Psoas muscle (tissue), 8 donors: ENCODE data around the gene MGRN1. TPM values are rescaled to one million over a fixed set of nuclear protein-coding genes. Genes with fewer than 3 reads are reported as not detected.
A peak's percentile ranks its signal among the peaks of the same experiment; 100 is the strongest.

Experiments used
- ATAC-seq, 4 donors: fragments of 200-7000 bp; cut with Tn5 transposase; one replicate each; pipeline ENCODE4 v1.9.1; 2020; ENCODE audit warnings: moderate library complexity in 3 of 4, mild to moderate bottlenecking in 2 of 4
- DNase-seq, 2 donors: peaks; one replicate each; pipeline ENCODE4 v3.0.0-alpha.2; 2020
- H3K27ac ChIP-seq: fragments of 200-600 bp; one replicate; pipeline ENCODE4 v1.8.0; 2022
- H3K27me3 ChIP-seq, 3 donors: fragments of 200-600 bp in 1 of 3; one replicate each; pipeline versions ENCODE4 v1.6.1 to v1.8.0; 2013 to 2022; ENCODE audit warnings: low read length in 2 of 3, mild to moderate bottlenecking in 2 of 3, moderate library complexity in 1 of 3; ENCODE audit not compliant: insufficient read depth in 3 of 3
- H3K36me3 ChIP-seq, 2 donors: fragments of 200-600 bp in 1 of 2; one replicate each; pipeline versions ENCODE4 v1.6.1 to v1.8.0; 2013 to 2022; ENCODE audit warnings: low read depth in 1 of 2, mild to moderate bottlenecking in 1 of 2, moderate library complexity in 1 of 2; ENCODE audit not compliant: insufficient read depth in 1 of 2
- H3K4me1 ChIP-seq: fragments of 200-600 bp; one replicate; pipeline ENCODE4 v1.8.0; 2022
- H3K4me3 ChIP-seq: fragments of 200-600 bp; one replicate; pipeline ENCODE4 v1.8.0; 2022; ENCODE audit warnings: mild to moderate bottlenecking
- H3K9me3 ChIP-seq: fragments of 200-600 bp; one replicate; pipeline ENCODE4 v1.8.0; 2022
- WGBS, 3 donors: extraction: QIAGEN DNeasy Blood & Tissue Kit; methylation state at CpG; one replicate each; pipeline versions ENCODE4 v1.1.6 to v1.1.7; 2013; 5-methylcytosine and 5-hydroxymethylcytosine counted together
- intact Hi-C, 2 donors: fragments of 100-400 bp; cut with DNase I; formaldehyde crosslinking; loops; one replicate each; pipeline versions ENCODE4 v1.11.0 to v1.14.2; 2022
- polyA plus RNA-seq, 3 donors: library from polyadenylated mRNA; stranded (reverse); fragments of 200-250 nt; gene quantifications; one replicate each; pipeline ENCODE4 v1.2.3, GENCODE V29; 2013
- total RNA-seq, 4 donors: library from RNA; stranded (reverse); fragmentation: NEBNext Ultra II Directional in 2 of 4; extraction: Animal tissue kit (Norgen Biotek cat#: 25700) in 2 of 4; gene quantifications; one replicate each; pipeline versions ENCODE4 v1.2.1 to v1.2.4, GENCODE V29; 2021 to 2023
- TF ChIP-seq, protein P1 (sequence below): fragments of 200-600 bp; IDR thresholded peaks from one replicate; pipeline ENCODE4 v1.8.0; 2022; ENCODE audit warnings: antibody characterized with exemption
- donor health status: healthy with polysubstance abuse.
- donor health status: DM: no; HTN: no; CAD: no; lungs with moderate emphysema.
- donor health status: Bipolar disorder and iron deficiency.
- donor health status: healthy.
- donor health status: DM: yes; HTN: yes; CAD: no.
- donor health status: DM: no; HTN: no; CAD: no.
- donor health status: DM: no; HTN: no; CAD: no.
- donor health status: DM: yes; HTN: yes; CAD: no.

The MGRN1 gene
- total and polyA plus RNA-seq, 7 donors = 20.2 to 63.1 (median 44.2) TPM

GRCh38 chr16:4713663-4714501 lies 89.3 kb downstream of the MGRN1 start:
- no peaks in the 10 kb centered on the region for H3K27me3 ChIP-seq
- intact Hi-C loops = no loop called here
- peak in 1 of 2 donors; percentile 23 for DNase-seq
- 85 to 88% (median 87%) methylated on average over 18 of the region's 18 CpGs for whole genome bisulfite sequencing, 3 donors
- H3K4me1 ChIP-seq = no peaks in the 10 kb centered on the region
- H3K4me3 ChIP-seq = no peak overlapping the region
- no peaks in the 10 kb centered on the region for H3K9me3 ChIP-seq
- TF ChIP-seq, protein P1, sequence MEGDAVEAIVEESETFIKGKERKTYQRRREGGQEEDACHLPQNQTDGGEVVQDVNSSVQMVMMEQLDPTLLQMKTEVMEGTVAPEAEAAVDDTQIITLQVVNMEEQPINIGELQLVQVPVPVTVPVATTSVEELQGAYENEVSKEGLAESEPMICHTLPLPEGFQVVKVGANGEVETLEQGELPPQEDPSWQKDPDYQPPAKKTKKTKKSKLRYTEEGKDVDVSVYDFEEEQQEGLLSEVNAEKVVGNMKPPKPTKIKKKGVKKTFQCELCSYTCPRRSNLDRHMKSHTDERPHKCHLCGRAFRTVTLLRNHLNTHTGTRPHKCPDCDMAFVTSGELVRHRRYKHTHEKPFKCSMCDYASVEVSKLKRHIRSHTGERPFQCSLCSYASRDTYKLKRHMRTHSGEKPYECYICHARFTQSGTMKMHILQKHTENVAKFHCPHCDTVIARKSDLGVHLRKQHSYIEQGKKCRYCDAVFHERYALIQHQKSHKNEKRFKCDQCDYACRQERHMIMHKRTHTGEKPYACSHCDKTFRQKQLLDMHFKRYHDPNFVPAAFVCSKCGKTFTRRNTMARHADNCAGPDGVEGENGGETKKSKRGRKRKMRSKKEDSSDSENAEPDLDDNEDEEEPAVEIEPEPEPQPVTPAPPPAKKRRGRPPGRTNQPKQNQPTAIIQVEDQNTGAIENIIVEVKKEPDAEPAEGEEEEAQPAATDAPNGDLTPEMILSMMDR = no peak
- no peak overlapping the region for H3K27ac ChIP-seq
- peaks cover 2 to 70% of the 10 kb centered on the region in 2 donors for H3K36me3 ChIP-seq
- no peak for ATAC-seq

- H3K4me3 ChIP-seq = no peak overlapping the region
- H3K27ac ChIP-seq = no peak overlapping the region
- WGBS, 3 donors = 57 to 74% (median 60%) methylated on average over 2 of the region's 2 CpGs
- TF ChIP-seq, protein P1 = no peak
- H3K4me1 ChIP-seq = no peaks in the 10 kb centered on the region
- no peak for ATAC-seq
- intact Hi-C loops = no loop called here
- H3K9me3 ChIP-seq = no peaks in the 10 kb centered on the region
- DNase-seq = peak in 1 of 2 donors; percentile 33
- H3K27me3 ChIP-seq = no peaks in the 10 kb centered on the region
- H3K36me3 ChIP-seq = peaks cover 2 to 59% of the 10 kb centered on the region in 2 donors
Measured at GRCh38 chr16:4714996-4715395, 90.4 kb downstream of the MGRN1 start.

- H3K36me3 ChIP-seq = peaks cover 2 to 41% of the 10 kb centered on the region in 2 donors
- no peak overlapping the region for H3K4me3 ChIP-seq
- no peak for ATAC-seq
- no peaks in the 10 kb centered on the region for H3K9me3 ChIP-seq
- intact Hi-C loops = no loop called here
- WGBS, 3 donors = 47 to 61% (median 57%) methylated on average over 5 of the region's 5 CpGs
- H3K27ac ChIP-seq = no peak overlapping the region
- no peaks in the 10 kb centered on the region for H3K4me1 ChIP-seq
- H3K27me3 ChIP-seq = no peaks in the 10 kb centered on the region
- DNase-seq = no peak
- TF ChIP-seq, protein P1 = no peak
Measured at GRCh38 chr16:4718466-4718865, 93.8 kb downstream of the MGRN1 start.

- H3K36me3 ChIP-seq = peaks cover 4 to 52% of the 10 kb centered on the region in 2 donors
- intact Hi-C loops = no loop called here
- H3K4me1 ChIP-seq = no peaks in the 10 kb centered on the region
- no peak overlapping the region for H3K4me3 ChIP-seq
- TF ChIP-seq, protein P1 = no peak
- no peak overlapping the region for H3K27ac ChIP-seq
- ATAC-seq (no peak), DNase-seq (peak in 1 of 2 donors; percentile 8)
- H3K9me3 ChIP-seq = no peaks in the 10 kb centered on the region
- H3K27me3 ChIP-seq = no peaks in the 10 kb centered on the region
- WGBS, 3 donors = 94 to 97% (median 96%) methylated on average over 14 of the region's 14 CpGs
Measured at GRCh38 chr16:4723071-4723767, 98.6 kb downstream of the MGRN1 start.
